ENCODE measurements around the gene PCSK2.

PCSK2 gene

GRCh38 chr20:17488916-17489600 is 262.2 kb downstream of the PCSK2 start:
- no peak for FAIRE-seq

- no peak for FAIRE-seq
Measured at GRCh38 chr20:17490501-17490900, 263.7 kb downstream of the PCSK2 start.

- FAIRE-seq = no peak
Measured at GRCh38 chr20:17491041-17491440, 264.2 kb downstream of the PCSK2 start.

DNA sequence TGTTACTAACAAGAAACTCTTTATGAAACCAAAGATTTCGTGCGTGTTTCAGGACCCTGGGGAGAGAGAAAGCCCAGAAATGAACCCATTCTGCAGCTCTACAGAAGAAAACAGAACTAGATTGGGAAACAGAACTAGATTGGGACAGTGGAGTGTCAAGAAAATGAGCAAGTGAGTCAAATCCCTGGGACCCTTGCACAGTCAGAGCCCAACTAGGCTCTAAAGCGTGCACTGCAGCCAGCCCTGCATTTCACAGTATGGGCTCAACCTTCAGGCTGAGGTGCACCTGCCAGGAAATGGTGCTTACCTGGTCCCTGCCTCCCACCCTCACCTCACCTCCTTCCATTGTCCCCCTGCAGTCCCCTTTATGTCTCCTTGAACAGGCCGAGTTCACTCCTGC is 264.6 kb downstream of the PCSK2 start:
- FAIRE-seq = no peak

DNA sequence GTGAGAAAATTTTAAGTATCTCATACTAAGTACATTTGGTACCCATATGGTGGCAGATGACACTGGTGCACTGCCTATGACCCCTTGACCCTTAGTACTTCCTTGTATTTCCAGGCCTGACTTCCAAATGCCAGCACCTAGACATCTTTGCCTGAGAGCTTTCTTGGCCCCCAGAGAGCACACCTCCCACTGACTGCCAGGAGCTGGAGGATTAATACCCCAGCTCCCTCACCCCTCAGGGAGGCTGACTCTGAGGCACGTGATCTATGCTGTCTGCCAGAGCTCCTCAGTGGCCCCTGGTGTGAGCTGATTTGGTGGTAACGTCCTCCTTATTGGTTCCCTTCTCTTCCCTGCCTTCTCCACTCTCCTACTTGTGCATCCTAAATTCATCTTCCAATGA is 266.3 kb downstream of the PCSK2 start:
- FAIRE-seq = no peak

- no peak for FAIRE-seq
Measured at GRCh38 chr20:17494201-17494600, 267.4 kb downstream of the PCSK2 start.

- FAIRE-seq = no peak
Measured at GRCh38 chr20:17495826-17496225, 269.0 kb downstream of the PCSK2 start.

GRCh38 chr20:17497821-17498580 is 271.2 kb downstream of the PCSK2 start:
- no peak for FAIRE-seq

- FAIRE-seq = no peak
Measured at GRCh38 chr20:17498641-17499040, 271.8 kb downstream of the PCSK2 start.

- no peak for FAIRE-seq
Measured at GRCh38 chr20:17499041-17499440, 272.2 kb downstream of the PCSK2 start.

DNA sequence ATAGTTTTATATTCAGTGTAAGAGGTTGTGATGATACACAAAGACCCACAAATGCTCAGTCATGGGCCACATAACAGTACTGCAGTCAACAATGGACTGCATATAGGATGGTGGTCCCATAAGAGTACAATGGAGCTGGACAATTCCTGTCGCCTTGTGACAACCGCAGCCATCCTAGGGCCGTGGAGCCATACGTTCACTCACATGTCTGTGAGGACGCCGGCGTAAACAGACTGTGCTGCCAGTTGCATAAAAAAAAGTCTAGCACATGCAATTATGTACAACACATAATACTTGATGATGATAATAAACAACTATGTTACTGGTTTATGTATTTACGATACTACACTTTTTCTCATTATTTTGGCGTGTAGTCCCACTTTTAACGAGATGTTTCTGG is 273.4 kb downstream of the PCSK2 start:
- FAIRE-seq = no peak

DNA sequence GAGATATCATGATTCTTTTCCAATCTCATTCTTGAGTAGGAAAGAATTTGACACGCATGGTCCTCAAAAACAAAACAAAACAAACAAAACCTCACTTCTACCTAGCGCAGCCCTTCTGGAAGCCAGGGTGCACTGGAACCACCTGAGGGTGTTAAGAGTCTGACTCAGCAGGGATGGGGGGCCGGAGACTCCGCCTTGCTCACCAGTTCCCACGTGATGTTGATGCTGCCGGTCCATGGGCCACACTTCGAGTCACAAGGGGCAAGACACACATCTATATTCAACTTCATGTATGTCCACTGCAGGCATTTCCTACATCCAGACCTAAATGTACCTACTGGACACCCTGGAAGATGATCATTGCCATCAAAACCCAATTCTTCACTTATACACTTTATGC is 274.0 kb downstream of the PCSK2 start:
- no peak for FAIRE-seq

DNA sequence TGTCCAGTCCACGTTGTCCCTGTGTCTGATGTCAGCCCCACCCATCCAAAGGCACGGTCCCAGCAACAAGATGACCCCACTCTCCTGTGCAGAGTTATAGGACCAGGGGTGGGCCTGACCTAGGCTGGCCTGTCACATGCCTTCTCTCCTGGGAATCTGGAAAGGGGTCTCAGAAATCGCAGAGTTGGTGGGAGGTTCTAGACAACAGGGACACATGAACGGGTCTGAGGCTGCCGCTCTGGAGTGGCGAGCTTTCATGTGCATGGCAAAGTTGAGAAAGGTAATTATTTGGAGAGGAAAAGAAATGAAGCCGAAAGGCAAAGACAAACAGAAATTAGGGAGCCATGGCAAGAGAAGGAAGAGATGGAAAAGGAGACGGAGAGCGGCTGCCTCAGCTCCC is 274.9 kb downstream of the PCSK2 start:
- no peak for FAIRE-seq

DNA sequence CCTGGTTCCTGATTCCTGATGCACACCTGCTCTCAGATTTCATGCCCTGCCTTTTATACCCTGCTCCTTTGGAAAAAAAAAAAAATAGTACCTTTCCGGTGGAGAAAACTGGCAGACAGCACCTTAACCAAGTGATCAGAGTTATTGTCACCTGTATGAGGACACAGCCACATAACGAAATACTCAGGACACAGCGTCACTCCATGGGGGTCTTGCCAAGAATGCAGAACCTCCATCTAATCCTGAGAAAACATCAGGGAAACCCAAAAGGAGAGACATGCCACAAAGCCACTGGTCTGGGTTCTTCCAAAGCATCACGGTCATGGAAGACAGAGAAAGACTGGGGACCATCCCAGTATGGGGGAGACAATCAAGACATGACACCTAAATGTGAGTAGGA is 275.3 kb downstream of the PCSK2 start:
- FAIRE-seq = no peak

DNA sequence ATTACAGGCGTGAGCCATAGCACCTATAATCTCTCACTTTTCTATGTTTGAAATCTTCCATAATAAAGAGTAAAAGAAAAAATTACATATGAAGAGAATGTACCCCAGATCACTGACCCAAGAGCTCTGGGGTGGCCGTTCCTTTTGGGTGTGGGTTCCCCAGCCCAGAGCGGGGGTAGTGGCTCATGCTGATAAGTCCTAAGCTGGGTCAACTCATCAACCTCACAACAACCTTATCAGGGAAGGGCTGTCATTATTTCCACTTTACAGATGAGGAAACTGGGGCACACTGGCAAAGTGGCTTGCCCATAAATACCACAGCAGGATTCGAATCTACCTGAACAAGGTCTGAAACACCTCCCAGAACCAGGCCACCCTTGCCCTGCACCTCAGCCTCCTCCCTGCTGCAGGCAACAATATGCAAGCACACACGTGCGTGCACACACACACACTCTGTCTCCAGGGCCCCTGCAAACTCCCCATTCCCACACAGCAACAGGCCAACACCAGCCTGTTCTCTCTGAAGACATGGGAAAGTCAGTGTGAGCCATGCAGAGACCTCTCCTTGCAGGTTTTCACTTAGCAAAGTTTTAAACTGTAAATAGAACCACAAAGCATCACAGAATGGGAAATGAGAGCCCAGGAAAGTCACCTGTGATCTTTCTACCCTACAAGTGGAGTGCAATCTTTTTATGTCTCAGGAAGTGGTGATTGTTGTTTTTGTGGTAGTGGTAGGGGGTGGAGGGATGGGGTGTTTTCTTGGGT is 276.6 kb downstream of the PCSK2 start:
- no peak for FAIRE-seq

GRCh38 chr20:17504066-17504897 is 277.4 kb downstream of the PCSK2 start:
- no peak for FAIRE-seq

- peak; percentile 99 for FAIRE-seq
Measured at GRCh38 chr20:17504898-17505635, 278.2 kb downstream of the PCSK2 start.

GRCh38 chr20:17505636-17506517 is 279.0 kb downstream of the PCSK2 start:
- FAIRE-seq = no peak

- no peak for FAIRE-seq
Measured at GRCh38 chr20:17507032-17507431, 280.2 kb downstream of the PCSK2 start.

DNA sequence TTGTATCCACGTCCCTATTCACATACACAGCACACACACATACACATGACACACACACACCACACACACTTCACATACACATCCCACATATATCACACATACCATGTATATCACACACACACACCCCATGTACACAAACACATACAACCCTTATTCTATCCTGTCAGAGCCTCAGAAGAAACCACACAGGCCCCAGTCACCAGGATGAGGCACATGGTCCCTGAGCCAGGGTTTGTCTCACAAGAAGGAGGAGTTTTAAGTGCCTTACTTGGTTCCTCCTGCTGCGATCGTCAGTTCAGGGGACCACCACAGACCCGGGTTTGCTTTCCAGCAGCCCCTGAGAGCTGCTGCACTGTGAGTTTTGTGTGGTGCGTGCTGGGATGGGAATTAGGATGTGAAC is 280.7 kb downstream of the PCSK2 start:
- FAIRE-seq = no peak

GRCh38 chr20:17508756-17509155 is 281.9 kb downstream of the PCSK2 start:
- FAIRE-seq = no peak

All from islet of Langerhans (tissue), 1 donor.